Measurements from ENCODE around the gene RAB11FIP5. TPM values are rescaled to one million over a fixed set of nuclear protein-coding genes. Genes with fewer than 3 reads are reported as not detected.
A peak's percentile ranks its signal among the peaks of the same experiment; 100 is the strongest.

Gene RAB11FIP5
- polyA plus RNA-seq, 4 donors: 5.1 to 37.3 (median 8.3) TPM

- Histone ChIP-seq H3K4me3 (ENCODE audit: low read depth in 1 of 3, low read length in 3 of 3) (peak overlapping the region; percentile 47 to 81 (median 75)), H3K27me3 (ENCODE audit: control insufficient read depth in 3 of 3, insufficient read depth in 3 of 3, low read length in 3 of 3) (no peaks in the 10 kb centered on the region), H3K36me3 (ENCODE audit: control insufficient read depth in 3 of 3, insufficient read depth in 2 of 3, low read depth in 1 of 3, low read length in 3 of 3) (peaks cover 0 to 7% (median 0%) of the 10 kb centered on the region in 3 donors), H3K9me3 (ENCODE audit: control insufficient read depth in 2 of 2, insufficient read depth in 1 of 2, low read depth in 1 of 2, low read length in 1 of 2) (no peaks in the 10 kb centered on the region), H3K27ac (ENCODE audit: low read depth in 1 of 3, low read length in 2 of 3) (peak overlapping the region; percentile 5 to 76 (median 72)), H3K4me1 (ENCODE audit: control insufficient read depth in 3 of 3, insufficient read depth in 2 of 3, low read depth in 1 of 3, low read length in 2 of 3) (peaks cover 0 to 21% (median 2%) of the 10 kb centered on the region in 3 donors)
- peak; percentile 29 to 78 for DNase-seq
- 2 to 6% (median 3%) methylated on average over 43 to 88 of the region's 88 CpGs for WGBS, 3 donors
- no peak for FAIRE-seq
Observed at GRCh38 chr2:73112026-73112912, 479 bp downstream of the RAB11FIP5 start.

GRCh38 chr2:73111073-73112025 lies 1.4 kb downstream of the RAB11FIP5 start:
- Histone ChIP-seq H3K4me3 (ENCODE audit: low read depth in 1 of 3, low read length in 3 of 3) (peak overlapping the region in 2 of 3 donors; percentile 47 to 81), H3K36me3 (ENCODE audit: control insufficient read depth in 3 of 3, insufficient read depth in 2 of 3, low read depth in 1 of 3, low read length in 3 of 3) (peaks cover 0 to 11% (median 0%) of the 10 kb centered on the region in 3 donors), H3K27me3 (ENCODE audit: control insufficient read depth in 3 of 3, insufficient read depth in 3 of 3, low read length in 3 of 3) (no peaks in the 10 kb centered on the region), H3K27ac (ENCODE audit: low read depth in 1 of 3, low read length in 2 of 3) (peak overlapping the region in 2 of 3 donors; percentile 72 to 76), H3K9me3 (ENCODE audit: control insufficient read depth in 2 of 2, insufficient read depth in 1 of 2, low read depth in 1 of 2, low read length in 1 of 2) (no peaks in the 10 kb centered on the region), H3K4me1 (ENCODE audit: control insufficient read depth in 3 of 3, insufficient read depth in 2 of 3, low read depth in 1 of 3, low read length in 2 of 3) (peaks cover 0 to 21% (median 2%) of the 10 kb centered on the region in 3 donors)
- FAIRE-seq (no peak), DNase-seq (peak; percentile 58 to 71)
- WGBS, 3 donors: 15 to 25% (median 22%) methylated on average over 12 to 16 of the region's 16 CpGs

GRCh38 chr2:73110168-73111072 lies 2.3 kb downstream of the RAB11FIP5 start:
- Histone ChIP-seq H3K36me3 (ENCODE audit: control insufficient read depth in 3 of 3, insufficient read depth in 2 of 3, low read depth in 1 of 3, low read length in 3 of 3) (peaks cover 0 to 17% (median 0%) of the 10 kb centered on the region in 3 donors), H3K9me3 (ENCODE audit: control insufficient read depth in 2 of 2, insufficient read depth in 1 of 2, low read depth in 1 of 2, low read length in 1 of 2) (no peaks in the 10 kb centered on the region), H3K4me1 (ENCODE audit: control insufficient read depth in 3 of 3, insufficient read depth in 2 of 3, low read depth in 1 of 3, low read length in 2 of 3) (peaks cover 0 to 21% (median 2%) of the 10 kb centered on the region in 3 donors), H3K4me3 (ENCODE audit: low read depth in 1 of 3, low read length in 3 of 3) (no peak overlapping the region), H3K27ac (ENCODE audit: low read depth in 1 of 3, low read length in 2 of 3) (no peak overlapping the region), H3K27me3 (ENCODE audit: control insufficient read depth in 3 of 3, insufficient read depth in 3 of 3, low read length in 3 of 3) (no peaks in the 10 kb centered on the region)
- 82 to 85% (median 82%) methylated on average over 3 to 4 of the region's 4 CpGs for WGBS, 3 donors
- no peak for FAIRE-seq
- no peak for DNase-seq

GRCh38 chr2:73109431-73110167 lies 3.1 kb downstream of the RAB11FIP5 start:
- no peak for FAIRE-seq
- H3K4me1 ChIP-seq (ENCODE audit: control insufficient read depth in 3 of 3, insufficient read depth in 2 of 3, low read depth in 1 of 3, low read length in 2 of 3): peaks cover 0 to 21% (median 2%) of the 10 kb centered on the region in 3 donors

GRCh38 chr2:73107211-73107926 lies 5.4 kb downstream of the RAB11FIP5 start:
- Histone ChIP-seq H3K4me1 (ENCODE audit: control insufficient read depth in 3 of 3, insufficient read depth in 2 of 3, low read depth in 1 of 3, low read length in 2 of 3) (peaks cover 0 to 27% (median 2%) of the 10 kb centered on the region in 3 donors), H3K9me3 (ENCODE audit: control insufficient read depth in 2 of 2, insufficient read depth in 1 of 2, low read depth in 1 of 2, low read length in 1 of 2) (no peaks in the 10 kb centered on the region), H3K27me3 (ENCODE audit: control insufficient read depth in 3 of 3, insufficient read depth in 3 of 3, low read length in 3 of 3) (no peaks in the 10 kb centered on the region), H3K4me3 (ENCODE audit: low read depth in 1 of 3, low read length in 3 of 3) (no peak overlapping the region), H3K27ac (ENCODE audit: low read depth in 1 of 3, low read length in 2 of 3) (no peak overlapping the region), H3K36me3 (ENCODE audit: control insufficient read depth in 3 of 3, insufficient read depth in 2 of 3, low read depth in 1 of 3, low read length in 3 of 3) (peaks cover 0 to 23% (median 0%) of the 10 kb centered on the region in 3 donors)
- 67 to 69% (median 67%) methylated on average over 11 to 12 of the region's 12 CpGs for WGBS, 3 donors
- DNase-seq (no peak), FAIRE-seq (no peak)

More at GRCh38 chr2:73109431-73110167, 3.1 kb downstream of the RAB11FIP5 start:
- Histone ChIP-seq H3K27me3 (ENCODE audit: control insufficient read depth in 3 of 3, insufficient read depth in 3 of 3, low read length in 3 of 3) (no peaks in the 10 kb centered on the region), H3K4me3 (ENCODE audit: low read depth in 1 of 3, low read length in 3 of 3) (no peak overlapping the region), H3K27ac (ENCODE audit: low read depth in 1 of 3, low read length in 2 of 3) (no peak overlapping the region), H3K36me3 (ENCODE audit: control insufficient read depth in 3 of 3, insufficient read depth in 2 of 3, low read depth in 1 of 3, low read length in 3 of 3) (peaks cover 0 to 20% (median 0%) of the 10 kb centered on the region in 3 donors), H3K9me3 (ENCODE audit: control insufficient read depth in 2 of 2, insufficient read depth in 1 of 2, low read depth in 1 of 2, low read length in 1 of 2) (no peaks in the 10 kb centered on the region)
- DNase-seq: no peak
- 85 to 89% (median 86%) methylated on average over 5 of the region's 5 CpGs for WGBS, 3 donors

GRCh38 chr2:73106791-73107190 lies 6.0 kb downstream of the RAB11FIP5 start:
- Histone ChIP-seq H3K27ac (ENCODE audit: low read depth in 1 of 3, low read length in 2 of 3) (no peak overlapping the region), H3K9me3 (ENCODE audit: control insufficient read depth in 2 of 2, insufficient read depth in 1 of 2, low read depth in 1 of 2, low read length in 1 of 2) (no peaks in the 10 kb centered on the region), H3K4me3 (ENCODE audit: low read depth in 1 of 3, low read length in 3 of 3) (no peak overlapping the region), H3K36me3 (ENCODE audit: control insufficient read depth in 3 of 3, insufficient read depth in 2 of 3, low read depth in 1 of 3, low read length in 3 of 3) (peaks cover 0 to 24% (median 0%) of the 10 kb centered on the region in 3 donors), H3K4me1 (ENCODE audit: control insufficient read depth in 3 of 3, insufficient read depth in 2 of 3, low read depth in 1 of 3, low read length in 2 of 3) (peaks cover 0 to 24% (median 0%) of the 10 kb centered on the region in 3 donors), H3K27me3 (ENCODE audit: control insufficient read depth in 3 of 3, insufficient read depth in 3 of 3, low read length in 3 of 3) (no peaks in the 10 kb centered on the region)
- WGBS, 3 donors: 77 to 93% (median 79%) methylated on average over 3 of the region's 3 CpGs
- no peak for DNase-seq
- FAIRE-seq: no peak

GRCh38 chr2:73105511-73105971 lies 7.2 kb downstream of the RAB11FIP5 start:
- Histone ChIP-seq H3K4me1 (ENCODE audit: control insufficient read depth in 3 of 3, insufficient read depth in 2 of 3, low read depth in 1 of 3, low read length in 2 of 3) (peaks cover 0 to 16% (median 0%) of the 10 kb centered on the region in 3 donors), H3K27ac (ENCODE audit: low read depth in 1 of 3, low read length in 2 of 3) (no peak overlapping the region), H3K36me3 (ENCODE audit: control insufficient read depth in 3 of 3, insufficient read depth in 2 of 3, low read depth in 1 of 3, low read length in 3 of 3) (peaks cover 0 to 27% (median 0%) of the 10 kb centered on the region in 3 donors), H3K4me3 (ENCODE audit: low read depth in 1 of 3, low read length in 3 of 3) (no peak overlapping the region), H3K9me3 (ENCODE audit: control insufficient read depth in 2 of 2, insufficient read depth in 1 of 2, low read depth in 1 of 2, low read length in 1 of 2) (no peaks in the 10 kb centered on the region), H3K27me3 (ENCODE audit: control insufficient read depth in 3 of 3, insufficient read depth in 3 of 3, low read length in 3 of 3) (no peaks in the 10 kb centered on the region)
- WGBS, 3 donors: 84 to 95% (median 92%) methylated on average over 2 of the region's 2 CpGs
- no peak for FAIRE-seq
- no peak for DNase-seq
